Measurements from ENCODE around the gene FSCN2.

FSCN2 gene

GRCh38 chr17:81586096-81586495 is 57.9 kb downstream of the FSCN2 start:
- TF ChIP-seq, protein P1, sequence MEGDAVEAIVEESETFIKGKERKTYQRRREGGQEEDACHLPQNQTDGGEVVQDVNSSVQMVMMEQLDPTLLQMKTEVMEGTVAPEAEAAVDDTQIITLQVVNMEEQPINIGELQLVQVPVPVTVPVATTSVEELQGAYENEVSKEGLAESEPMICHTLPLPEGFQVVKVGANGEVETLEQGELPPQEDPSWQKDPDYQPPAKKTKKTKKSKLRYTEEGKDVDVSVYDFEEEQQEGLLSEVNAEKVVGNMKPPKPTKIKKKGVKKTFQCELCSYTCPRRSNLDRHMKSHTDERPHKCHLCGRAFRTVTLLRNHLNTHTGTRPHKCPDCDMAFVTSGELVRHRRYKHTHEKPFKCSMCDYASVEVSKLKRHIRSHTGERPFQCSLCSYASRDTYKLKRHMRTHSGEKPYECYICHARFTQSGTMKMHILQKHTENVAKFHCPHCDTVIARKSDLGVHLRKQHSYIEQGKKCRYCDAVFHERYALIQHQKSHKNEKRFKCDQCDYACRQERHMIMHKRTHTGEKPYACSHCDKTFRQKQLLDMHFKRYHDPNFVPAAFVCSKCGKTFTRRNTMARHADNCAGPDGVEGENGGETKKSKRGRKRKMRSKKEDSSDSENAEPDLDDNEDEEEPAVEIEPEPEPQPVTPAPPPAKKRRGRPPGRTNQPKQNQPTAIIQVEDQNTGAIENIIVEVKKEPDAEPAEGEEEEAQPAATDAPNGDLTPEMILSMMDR (conservative IDR thresholded peaks at IDR 0.05), result no peak
- TF ChIP-seq ZFX (IDR thresholded peaks at IDR 0.05), result no peak

More at GRCh38 chr17:81586096-81586495, 57.9 kb downstream of the FSCN2 start:
- no peak overlapping the region; the same call in 1 of the 2 replicates for H3K27ac ChIP-seq
